ENCODE data around the gene FBXO7.

DNA sequence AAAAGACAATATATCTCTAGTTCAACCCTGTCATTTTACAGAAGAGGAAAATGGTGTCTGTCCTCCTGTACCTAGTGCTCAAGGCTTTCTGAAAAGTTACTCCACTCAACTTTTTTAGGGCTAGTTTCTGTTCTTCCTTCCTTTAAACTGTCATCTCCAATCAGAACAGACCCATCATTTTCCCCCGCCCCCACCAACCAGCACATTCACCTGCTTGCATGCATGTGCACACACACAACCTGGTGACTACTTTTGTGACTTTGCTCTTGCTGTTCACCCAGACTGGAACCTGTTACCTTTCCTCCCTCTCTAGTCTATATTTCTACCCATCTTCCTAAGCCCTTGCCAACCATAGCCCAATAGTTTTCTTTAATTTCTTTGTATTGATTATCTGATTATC is 5.6 kb downstream of the FBXO7 start:
- no peak for TF ChIP-seq CTCF (IDR thresholded peaks at IDR 0.05)
- no peak for TF ChIP-seq POLR2A (IDR thresholded peaks at IDR 0.05)

All from thyroid gland (tissue), 4 donors.